Measurements from ENCODE around the gene ITPRIPL2. TPM values are rescaled to one million over a fixed set of nuclear protein-coding genes. Genes with fewer than 3 reads are reported as not detected.

The ITPRIPL2 gene
- total RNA-seq, 1 donor from 2014 or later = 3.4 TPM

GRCh38 chr16:19128454-19129200 lies 14.9 kb downstream of the ITPRIPL2 start:
- Mint-ChIP-seq H3K4me1 (ENCODE audit: low read depth, unreplicated experiment) (peaks cover 38% of the 10 kb centered on the region), H3K4me3 (ENCODE audit: unreplicated experiment) (peak overlapping the region; percentile 54), H3K27ac (ENCODE audit: unreplicated experiment) (peak overlapping the region; percentile 87), H3K27me3 (ENCODE audit: unreplicated experiment) (peaks cover 8% of the 10 kb centered on the region), H3K9me3 (ENCODE audit: unreplicated experiment) (peaks cover 11% of the 10 kb centered on the region), H3K36me3 (ENCODE audit: unreplicated experiment) (peaks cover 6% of the 10 kb centered on the region)
- DNase-seq = no peak
- no peak for TF ChIP-seq CTCF (IDR thresholded peaks at IDR 0.05; ENCODE audit: partially characterized antibody, unreplicated experiment)

GRCh38 chr16:19130385-19130784 lies 16.6 kb downstream of the ITPRIPL2 start:
- peak overlapping the region; percentile 4 for H3K4me3 Mint-ChIP-seq (ENCODE audit: unreplicated experiment)
- H3K9me3 Mint-ChIP-seq (ENCODE audit: unreplicated experiment) = peaks cover 11% of the 10 kb centered on the region
- peaks cover 6% of the 10 kb centered on the region for H3K27me3 Mint-ChIP-seq (ENCODE audit: unreplicated experiment)
- peak overlapping the region; percentile 98 for H3K27ac Mint-ChIP-seq (ENCODE audit: unreplicated experiment)
- H3K36me3 Mint-ChIP-seq (ENCODE audit: unreplicated experiment) = no peaks in the 10 kb centered on the region
- H3K4me1 Mint-ChIP-seq (ENCODE audit: low read depth, unreplicated experiment) = peaks cover 38% of the 10 kb centered on the region
- no peak for DNase-seq
- no peak for TF ChIP-seq CTCF (IDR thresholded peaks at IDR 0.05; ENCODE audit: partially characterized antibody, unreplicated experiment)

- peaks cover 40% of the 10 kb centered on the region for H3K4me1 Mint-ChIP-seq (ENCODE audit: low read depth, unreplicated experiment)
- peak overlapping the region; percentile 98 for H3K27ac Mint-ChIP-seq (ENCODE audit: unreplicated experiment)
- peak; percentile 35 for DNase-seq
- H3K9me3 Mint-ChIP-seq (ENCODE audit: unreplicated experiment) = peaks cover 10% of the 10 kb centered on the region
- no peaks in the 10 kb centered on the region for H3K36me3 Mint-ChIP-seq (ENCODE audit: unreplicated experiment)
- H3K4me3 Mint-ChIP-seq (ENCODE audit: unreplicated experiment) = peak overlapping the region; percentile 37
- TF ChIP-seq CTCF (IDR thresholded peaks at IDR 0.05; ENCODE audit: partially characterized antibody, unreplicated experiment) = no peak
- peaks cover 6% of the 10 kb centered on the region for H3K27me3 Mint-ChIP-seq (ENCODE audit: unreplicated experiment)
Observed at GRCh38 chr16:19130852-19131824, 17.4 kb downstream of the ITPRIPL2 start.

- Mint-ChIP-seq H3K27me3 (ENCODE audit: unreplicated experiment) (peaks cover 6% of the 10 kb centered on the region), H3K9me3 (ENCODE audit: unreplicated experiment) (peaks cover 8% of the 10 kb centered on the region), H3K27ac (ENCODE audit: unreplicated experiment) (peak overlapping the region; percentile 98), H3K4me1 (ENCODE audit: low read depth, unreplicated experiment) (peaks cover 42% of the 10 kb centered on the region), H3K36me3 (ENCODE audit: unreplicated experiment) (no peaks in the 10 kb centered on the region), H3K4me3 (ENCODE audit: unreplicated experiment) (no peak overlapping the region)
- DNase-seq = no peak
- TF ChIP-seq CTCF (IDR thresholded peaks at IDR 0.05; ENCODE audit: partially characterized antibody, unreplicated experiment) = no peak
Observed at GRCh38 chr16:19131825-19132218, 18.1 kb downstream of the ITPRIPL2 start.

Data from glutamatergic neuron (in vitro differentiated cells).